Endothelial cell of umbilical vein (primary cell): Measurements from ENCODE around the gene SEMA3E. TPM values are rescaled to one million over a fixed set of nuclear protein-coding genes. Genes with fewer than 3 reads are reported as not detected.

ENCODE experiments used
- BruUV-seq: library from RNA; stranded (reverse); fragments of 400-500 nt; replicated peaks from 2 replicates; lab custom pipeline; 2021; lab: Mats Ljungman, UMichigan
- CTCF ChIA-PET: fragments of 300-600, 350-600 bp; sonication (Branson Sonifier 250); formaldehyde crosslinking; loops from one replicate; lab custom pipeline; 2021; ENCODE audit warnings: antibody characterized with exemption, inconsistent platforms; lab: Charles Lee
- POLR2A ChIA-PET: fragments of 300-600, 350-600 bp; sonication (Branson Sonifier 250); formaldehyde crosslinking; loops from one replicate; lab custom pipeline; 2021; ENCODE audit warnings: antibody characterized with exemption, inconsistent platforms; lab: Charles Lee
- DNase-seq: peaks from one replicate; pipeline ENCODE4 v3.0.0-alpha.2; 2011; ENCODE audit warnings: low read depth, low spot score
- FAIRE-seq: peaks from 2 replicates; lab custom pipeline; 2011; peaks lifted over from hg19 to GRCh38; lab: Jason Lieb, UNC
- H2AFZ ChIP-seq: 2 replicates; pipeline ENCODE4 v1.6.0; 2012; ENCODE audit warnings: low read depth, low read length, control low read depth, inconsistent platforms
- H3K27ac ChIP-seq: 2 replicates; pipeline ENCODE4 v1.5.1; 2011; ENCODE audit warnings: low read depth, mild to moderate bottlenecking, control low read depth, low read length, moderate library complexity; ENCODE audit not compliant: insufficient read depth
- H3K27me3 ChIP-seq, 2 experiments: 2 replicates each; pipeline versions ENCODE4 v1.6.0 to v1.6.1; 2011; ENCODE audit warnings: low read length in 2 of 2, mixed read lengths in 1 of 2; ENCODE audit not compliant: control insufficient read depth in 2 of 2, insufficient read depth in 2 of 2
- H3K36me3 ChIP-seq, 2 experiments: 2 replicates in 1 of 2; 3 replicates in 1 of 2; pipeline ENCODE4 v1.5.1; 2011; ENCODE audit warnings: low read length in 2 of 2, mild to moderate bottlenecking in 1 of 2, moderate library complexity in 1 of 2; ENCODE audit not compliant: control insufficient read depth in 2 of 2, insufficient read depth in 2 of 2; ENCODE audit errors: extremely low read depth in 1 of 2
- H3K4me1 ChIP-seq: 3 replicates; pipeline ENCODE4 v1.5.1; 2011; ENCODE audit warnings: mild to moderate bottlenecking, low read length; ENCODE audit not compliant: control insufficient read depth, insufficient read depth; ENCODE audit errors: extremely low read depth
- H3K4me2 ChIP-seq: 2 replicates; pipeline ENCODE4 v1.6.1; 2011; ENCODE audit warnings: low read length, control low read depth, mixed read lengths; ENCODE audit not compliant: insufficient read depth
- H3K4me3 ChIP-seq, 3 experiments: fragments of 200-600 bp in 1 of 3; sonication (generic), shearing (Covaris generic) in 1 of 3; replicated peaks in 1 of 3; 2 replicates each; pipeline ENCODE4 v1.5.1; 2011 to 2016; ENCODE audit warnings: control low read depth in 3 of 3, low read length in 3 of 3, mild to moderate bottlenecking in 2 of 3, inconsistent platforms in 1 of 3, low read depth in 1 of 3, moderate library complexity in 1 of 3; ENCODE audit not compliant: insufficient read depth in 1 of 3
- H3K79me2 ChIP-seq: 2 replicates; pipeline ENCODE4 v1.6.0; 2012; ENCODE audit warnings: low read length, inconsistent platforms; ENCODE audit not compliant: control insufficient read depth, insufficient read depth
- H3K9ac ChIP-seq: replicated peaks from 2 replicates; pipeline ENCODE3; 2011; ENCODE audit warnings: low read length, control low read depth; ENCODE audit not compliant: insufficient read depth; ENCODE audit errors: extremely low read depth
- H3K9me1 ChIP-seq: replicated peaks from 3 replicates; pipeline ENCODE4 v1.6.0; 2011; ENCODE audit warnings: mild to moderate bottlenecking, low read length; ENCODE audit not compliant: control insufficient read depth, insufficient read depth; ENCODE audit errors: extremely low read depth
- H3K9me3 ChIP-seq: replicated peaks from 2 replicates; pipeline ENCODE4 v1.5.1; 2012; ENCODE audit warnings: low read length, inconsistent platforms; ENCODE audit not compliant: control insufficient read depth, insufficient read depth
- H4K20me1 ChIP-seq: replicated peaks from 2 replicates; pipeline ENCODE3; 2011; ENCODE audit warnings: mild to moderate bottlenecking, low read length; ENCODE audit not compliant: control insufficient read depth, insufficient read depth; ENCODE audit errors: extremely low read depth
- EZH2 ChIP-seq: IDR thresholded peaks from 2 replicates; pipeline ENCODE4 v1.6.1; 2012; ENCODE audit warnings: borderline replicate concordance, low read depth, mild to moderate bottlenecking, moderate library complexity, low read length, inconsistent platforms; ENCODE audit not compliant: severe bottlenecking
- FOS ChIP-seq: IDR thresholded peaks from 2 replicates; pipeline ENCODE4 v1.6.1; 2011; ENCODE audit warnings: mild to moderate bottlenecking, low read length, moderate library complexity, borderline replicate concordance; ENCODE audit not compliant: insufficient read depth
- GATA2 ChIP-seq: IDR thresholded peaks from 2 replicates; pipeline ENCODE4 v1.7.0; 2011; ENCODE audit warnings: low read depth, mild to moderate bottlenecking, moderate library complexity, mixed read lengths, low read length; ENCODE audit not compliant: insufficient read length, insufficient read depth
- JUN ChIP-seq: IDR thresholded peaks from 2 replicates; pipeline ENCODE4 v1.6.1; 2011; ENCODE audit warnings: borderline replicate concordance, low read depth; ENCODE audit not compliant: insufficient read length, insufficient read depth
- MYC ChIP-seq: IDR thresholded peaks from one replicate; pipeline ENCODE4 v1.6.1; 2011; ENCODE audit warnings: mild to moderate bottlenecking, low read depth, low read length
- POLR2A ChIP-seq: IDR thresholded peaks from 2 replicates; pipeline ENCODE4 v1.6.1; 2012; ENCODE audit warnings: low read depth, mild to moderate bottlenecking, control low read depth, low read length
- POLR2AphosphoS5 ChIP-seq: IDR thresholded peaks from 2 replicates; pipeline ENCODE4 v1.6.1; 2012; ENCODE audit warnings: low read depth, mild to moderate bottlenecking, control low read depth, low read length, moderate library complexity; ENCODE audit not compliant: insufficient read depth
- dilution Hi-C: fragments of 300-500 bp; cut with MboI; formaldehyde crosslinking; loops from one replicate; pipeline ENCODE4 v1.15.0; 2019; ENCODE audit warnings: low sequenced_read_pairs; ENCODE audit not compliant: extremely low pct_ligation_motif_present
- intact Hi-C: fragments of 100-400 bp; cut with micrococcal nuclease; formaldehyde crosslinking; loops from one replicate; pipeline ENCODE4 v1.10.0; 2022
- polyA plus RNA-seq, 4 experiments: library from polyadenylated mRNA; depleted of rRNA in 3 of 4; stranded (reverse) in 3 of 4; unstranded in 1 of 4; fragments of >200 nt; gene quantifications; 2 replicates each; pipeline versions ENCODE4 v1.2.1 to v1.2.3, GENCODE V29; 2011 to 2012; ENCODE audit warnings: missing spikeins in 1 of 4
- total RNA-seq: library from RNA; stranded (reverse); gene quantifications from 2 replicates; pipeline ENCODE4 v1.2.3, GENCODE V29; 2021
- TF ChIP-seq, protein P1 (sequence below): IDR thresholded peaks from 2 replicates; pipeline ENCODE4 v1.6.1; 2011; ENCODE audit not compliant: insufficient read depth, insufficient read length
- TF ChIP-seq, protein P2 (sequence below), 2 donors: IDR thresholded peaks; 1 replicate in 1 of 2; 2 replicates in 1 of 2; pipeline ENCODE4 v1.5.1; 2011; ENCODE audit warnings: low read length in 2 of 2, mild to moderate bottlenecking in 2 of 2, moderate library complexity in 2 of 2, control low read depth in 1 of 2, inconsistent platforms in 1 of 2, low read depth in 1 of 2; ENCODE audit not compliant: insufficient read depth in 1 of 2; ENCODE audit errors: extremely low read depth in 1 of 2

The SEMA3E gene
- total and polyA plus RNA-seq, 2 donors (not counting 3 experiments of a cell fraction or from before 2014, with no cell fraction given), result not detected

DNA sequence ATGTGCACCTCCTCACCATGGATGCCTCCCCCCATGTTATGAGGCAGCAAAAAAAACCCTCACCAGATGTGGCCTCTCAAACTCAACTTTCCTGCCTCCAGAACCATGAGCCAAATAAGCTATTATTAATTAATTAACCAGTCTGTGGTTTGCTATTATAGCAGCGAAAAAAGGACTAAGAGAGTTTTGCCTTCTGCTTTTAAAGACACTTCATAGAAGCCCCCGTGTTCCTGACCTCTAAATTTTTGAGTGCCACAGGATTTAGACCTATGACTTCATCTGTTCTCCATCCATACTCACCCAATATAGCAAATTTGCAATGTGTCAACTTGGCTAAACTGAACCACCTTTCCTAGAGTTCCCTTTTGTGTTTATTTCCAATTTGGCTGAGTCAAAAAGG is 9.2 kb upstream of the SEMA3E start:
- H3K9ac ChIP-seq, result no peak overlapping the region
- peaks cover 4 to 6% of the 10 kb centered on the region in 2 experiments for H3K27me3 ChIP-seq
- H3K27ac ChIP-seq, result no peak overlapping the region
- H3K36me3 ChIP-seq, result no peaks in the 10 kb centered on the region
- H3K4me3 ChIP-seq, result no peak overlapping the region
- no peaks in the 10 kb centered on the region for H3K9me1 ChIP-seq
- ChIA-PET POLR2A (no interaction called here), CTCF (interaction anchor here (0.9 kb wide), 1 partner anchor 847 kb away, joined by 3 read pairs; no protein-coding TSS in a partner anchor)
- TF ChIP-seq, protein P1, sequence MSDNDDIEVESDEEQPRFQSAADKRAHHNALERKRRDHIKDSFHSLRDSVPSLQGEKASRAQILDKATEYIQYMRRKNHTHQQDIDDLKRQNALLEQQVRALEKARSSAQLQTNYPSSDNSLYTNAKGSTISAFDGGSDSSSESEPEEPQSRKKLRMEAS, result no peak
- TF ChIP-seq POLR2A, result no peak
- TF ChIP-seq POLR2AphosphoS5, result no peak
- no peak for TF ChIP-seq EZH2
- TF ChIP-seq JUN, result no peak
- TF ChIP-seq MYC, result no peak
- TF ChIP-seq GATA2, result no peak
- TF ChIP-seq FOS, result no peak
- TF ChIP-seq, protein P2, sequence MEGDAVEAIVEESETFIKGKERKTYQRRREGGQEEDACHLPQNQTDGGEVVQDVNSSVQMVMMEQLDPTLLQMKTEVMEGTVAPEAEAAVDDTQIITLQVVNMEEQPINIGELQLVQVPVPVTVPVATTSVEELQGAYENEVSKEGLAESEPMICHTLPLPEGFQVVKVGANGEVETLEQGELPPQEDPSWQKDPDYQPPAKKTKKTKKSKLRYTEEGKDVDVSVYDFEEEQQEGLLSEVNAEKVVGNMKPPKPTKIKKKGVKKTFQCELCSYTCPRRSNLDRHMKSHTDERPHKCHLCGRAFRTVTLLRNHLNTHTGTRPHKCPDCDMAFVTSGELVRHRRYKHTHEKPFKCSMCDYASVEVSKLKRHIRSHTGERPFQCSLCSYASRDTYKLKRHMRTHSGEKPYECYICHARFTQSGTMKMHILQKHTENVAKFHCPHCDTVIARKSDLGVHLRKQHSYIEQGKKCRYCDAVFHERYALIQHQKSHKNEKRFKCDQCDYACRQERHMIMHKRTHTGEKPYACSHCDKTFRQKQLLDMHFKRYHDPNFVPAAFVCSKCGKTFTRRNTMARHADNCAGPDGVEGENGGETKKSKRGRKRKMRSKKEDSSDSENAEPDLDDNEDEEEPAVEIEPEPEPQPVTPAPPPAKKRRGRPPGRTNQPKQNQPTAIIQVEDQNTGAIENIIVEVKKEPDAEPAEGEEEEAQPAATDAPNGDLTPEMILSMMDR (IDR thresholded peaks at IDR 0.05; ENCODE audit: extremely low read depth in 1 of 2, insufficient read depth in 1 of 2, low read depth in 1 of 2, low read length in 2 of 2), result no peak
- H3K4me2 ChIP-seq, result no peak overlapping the region
- intact Hi-C loops (loop anchor here (5.0 kb wide), 1 partner anchor 916 kb away; no protein-coding TSS in a partner anchor), dilution Hi-C loops (no loop called here)
- H2AFZ ChIP-seq, result no peak overlapping the region
- no TSS peak for BruUV-seq
- no peaks in the 10 kb centered on the region for H3K9me3 ChIP-seq
- no peaks in the 10 kb centered on the region for H3K79me2 ChIP-seq
- DNase-seq (no peak), FAIRE-seq (no peak)
- no peaks in the 10 kb centered on the region for H3K4me1 ChIP-seq
- no peaks in the 10 kb centered on the region for H4K20me1 ChIP-seq
